ENCODE results near the gene NRBF2. TPM values are rescaled to one million over a fixed set of nuclear protein-coding genes. Genes with fewer than 3 reads are reported as not detected.
A peak's percentile ranks its signal among the peaks of the same experiment; 100 is the strongest.

The NRBF2 gene
- total and polyA plus RNA-seq, 9 of the 15 experiments (the other 6 are each of a cell fraction or from before 2014, with no cell fraction given): 20.8 to 52.1 (median 30.5) TPM

DNA sequence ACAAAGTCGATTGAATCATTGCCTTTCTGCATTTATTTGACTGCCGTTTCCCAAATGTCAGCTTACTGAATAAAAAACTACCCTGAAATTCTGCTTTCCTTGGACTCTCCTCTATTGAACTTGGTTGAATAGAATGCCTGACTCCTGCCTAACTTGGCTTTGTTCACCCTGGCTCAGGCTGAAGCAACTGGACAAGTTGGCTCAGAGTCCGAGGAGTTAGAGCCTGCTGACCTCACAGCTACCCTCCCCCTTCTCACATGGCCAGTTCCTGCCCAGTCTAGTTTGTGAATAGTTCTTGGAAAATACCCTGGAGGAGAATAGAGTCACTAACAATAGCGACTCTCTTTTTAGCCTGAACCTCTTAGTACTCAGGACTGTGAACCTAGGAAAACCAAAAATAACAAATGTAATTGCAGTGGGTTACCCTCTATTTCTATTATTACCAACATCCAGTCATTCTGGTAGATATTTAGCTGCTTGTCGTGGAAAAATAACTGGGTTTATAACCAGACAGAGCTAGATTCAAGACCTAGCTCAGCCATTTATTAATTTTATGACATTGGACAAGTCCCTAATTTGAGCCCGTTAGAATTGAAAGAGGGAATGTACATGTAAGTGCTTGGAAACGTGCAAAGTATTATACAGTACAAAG, 17.3 kb upstream of the NRBF2 start (continued):
- peak; percentile 67; the same call in 1 of the 2 replicates for TF ChIP-seq ZKSCAN8 (CRISPR knock-in tag; IDR thresholded peaks at IDR 0.05)
- peak; percentile 56; the same call in 1 of the 2 replicates for TF ChIP-seq ILK (tag; IDR thresholded peaks at IDR 0.05; ENCODE audit: borderline replicate concordance, low read depth)
- peak; percentile 49; the same call in 1 of the 2 replicates for TF ChIP-seq ZNF395 (CRISPR knock-in tag; IDR thresholded peaks at IDR 0.05)
- no peak for TF ChIP-seq KAT7 (CRISPR knock-in tag; IDR thresholded peaks at IDR 0.05; ENCODE audit: borderline replicate concordance)
- TF ChIP-seq RERE (CRISPR knock-in tag; IDR thresholded peaks at IDR 0.05; ENCODE audit: borderline replicate concordance): no peak
- TF ChIP-seq, protein P1, sequence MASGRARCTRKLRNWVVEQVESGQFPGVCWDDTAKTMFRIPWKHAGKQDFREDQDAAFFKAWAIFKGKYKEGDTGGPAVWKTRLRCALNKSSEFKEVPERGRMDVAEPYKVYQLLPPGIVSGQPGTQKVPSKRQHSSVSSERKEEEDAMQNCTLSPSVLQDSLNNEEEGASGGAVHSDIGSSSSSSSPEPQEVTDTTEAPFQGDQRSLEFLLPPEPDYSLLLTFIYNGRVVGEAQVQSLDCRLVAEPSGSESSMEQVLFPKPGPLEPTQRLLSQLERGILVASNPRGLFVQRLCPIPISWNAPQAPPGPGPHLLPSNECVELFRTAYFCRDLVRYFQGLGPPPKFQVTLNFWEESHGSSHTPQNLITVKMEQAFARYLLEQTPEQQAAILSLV (tag; IDR thresholded peaks at IDR 0.05): 0 out of 2 replicates have a peak, but pooled peaks have one; percentile 7
- no peak for TF ChIP-seq HNRNPL (IDR thresholded peaks at IDR 0.05; ENCODE audit: low read depth, low read length)
- TF ChIP-seq NFIC (IDR thresholded peaks at IDR 0.05): 0 out of 2 replicates have a peak, but pooled peaks have one; percentile 36
- TF ChIP-seq ZNF133 (CRISPR knock-in tag; IDR thresholded peaks at IDR 0.05): no peak
- TF ChIP-seq MTA3 (IDR thresholded peaks at IDR 0.05; ENCODE audit: borderline replicate concordance): 0 out of 2 replicates have a peak, but pooled peaks have one; percentile 59
- no peak; the same call in 1 of the 2 replicates for TF ChIP-seq ZNF239 (CRISPR knock-in tag; IDR thresholded peaks at IDR 0.05)
- 0 out of 2 replicates have a peak, but pooled peaks have one; percentile 15 for TF ChIP-seq ESRRA (IDR thresholded peaks at IDR 0.05; ENCODE audit: borderline replicate concordance, low read depth)
- peak; percentile 87 for TF ChIP-seq SMAD4 (CRISPR knock-in tag; conservative IDR thresholded peaks at IDR 0.05)
- 0 out of 2 replicates have a peak, but pooled peaks have one; percentile 30 for TF ChIP-seq ETV1 (tag; conservative IDR thresholded peaks at IDR 0.05; ENCODE audit: low read depth)
- TF ChIP-seq RAD21 (CRISPR knock-in tag; conservative IDR thresholded peaks at IDR 0.05 in 1 of 2, IDR thresholded peaks at IDR 0.05 in 1 of 2): peak in 1 of 2 experiments; percentile 15; a peak in 1 of 4 replicates
- TF ChIP-seq MLLT1 (IDR thresholded peaks at IDR 0.05): 0 out of 4 replicates have a peak, but pooled peaks have one; percentile 12 to 15
- TF ChIP-seq CXXC5 (CRISPR knock-in tag; IDR thresholded peaks at IDR 0.05): peak; percentile 37
